Neural crest cell (in vitro differentiated cells): Measurements from ENCODE around the gene MAP4K3. TPM values are rescaled to one million over a fixed set of nuclear protein-coding genes. Genes with fewer than 3 reads are reported as not detected.
A peak's percentile ranks its signal among the peaks of the same experiment; 100 is the strongest.

Experiments
- DNase-seq: peaks from one replicate; pipeline ENCODE4 v3.0.0; 2021; ENCODE audit warnings: low read depth, mixed read lengths, low spot score
- H3K27ac Mint-ChIP-seq: one replicate; pipeline ENCODE4 v1.8.0; 2021; ENCODE audit warnings: mild to moderate bottlenecking, mixed read lengths; ENCODE audit not compliant: unreplicated experiment
- H3K27me3 Mint-ChIP-seq: 2 replicates; pipeline ENCODE4 v1.8.0; 2021; ENCODE audit warnings: low read depth, mild to moderate bottlenecking, mixed read lengths
- H3K36me3 Mint-ChIP-seq: 2 replicates; pipeline ENCODE4 v1.8.0; 2021; ENCODE audit warnings: low read depth, mild to moderate bottlenecking, mixed read lengths
- H3K4me1 Mint-ChIP-seq: 2 replicates; pipeline ENCODE4 v1.8.0; 2021; ENCODE audit warnings: mixed read lengths
- H3K4me3 Mint-ChIP-seq: one replicate; pipeline ENCODE4 v1.8.0; 2021; ENCODE audit warnings: mild to moderate bottlenecking, mixed read lengths
- H3K9me3 Mint-ChIP-seq: 2 replicates; pipeline ENCODE4 v1.8.0; 2021; ENCODE audit warnings: mixed read lengths
- total RNA-seq: library from RNA; stranded (reverse); gene quantifications from 2 replicates; pipeline ENCODE4 v1.2.1, GENCODE V29; 2021
- TF ChIP-seq, protein P1 (sequence below): fragments of 200-600 bp; sonication (generic); conservative IDR thresholded peaks from 2 replicates; pipeline ENCODE4 v1.5.0; 2021; ENCODE audit warnings: antibody characterized with exemption, mild to moderate bottlenecking

Gene MAP4K3
- total RNA-seq, 1 donor from 2014 or later: 37.1 TPM

DNA sequence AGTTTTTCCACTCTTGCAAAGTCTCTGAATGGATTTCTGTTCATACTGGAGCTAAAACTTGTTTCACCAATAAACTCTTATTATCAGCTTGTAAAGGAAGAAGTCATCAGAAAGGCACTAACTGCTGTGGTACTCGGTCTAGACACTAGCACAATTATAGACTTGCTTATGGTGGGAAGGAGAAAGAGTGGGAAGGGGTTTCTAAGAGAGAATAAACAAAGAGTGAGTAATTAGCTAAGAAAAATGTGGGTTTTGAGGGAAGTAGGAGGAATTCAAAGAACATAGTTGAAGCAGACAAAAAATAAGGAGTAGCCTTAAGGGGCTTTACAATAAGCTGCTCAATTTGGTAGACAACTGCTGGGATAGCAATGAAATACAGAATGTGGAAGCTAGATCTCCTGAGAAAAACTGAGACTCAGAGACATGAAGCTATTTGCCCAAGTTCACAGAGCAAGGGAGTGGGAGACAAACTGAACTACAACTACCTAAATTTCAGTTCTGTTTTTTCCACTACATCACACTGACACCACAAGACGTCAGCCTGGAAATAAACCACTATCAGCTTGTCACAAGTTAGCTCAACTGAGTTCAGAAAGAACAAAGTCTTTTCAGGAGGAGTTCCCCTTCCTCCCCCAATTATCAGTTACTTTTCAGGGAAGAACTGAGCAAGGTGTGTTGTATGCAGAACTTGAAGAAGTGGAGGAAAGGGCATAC lies 59.7 kb downstream of the MAP4K3 start:
- H3K27me3 Mint-ChIP-seq: no peaks in the 10 kb centered on the region
- no peak for DNase-seq
- peak overlapping the region; percentile 24 for H3K27ac Mint-ChIP-seq
- H3K36me3 Mint-ChIP-seq: peaks cover 28% of the 10 kb centered on the region
- peaks cover 12% of the 10 kb centered on the region for H3K4me1 Mint-ChIP-seq
- TF ChIP-seq, protein P1, sequence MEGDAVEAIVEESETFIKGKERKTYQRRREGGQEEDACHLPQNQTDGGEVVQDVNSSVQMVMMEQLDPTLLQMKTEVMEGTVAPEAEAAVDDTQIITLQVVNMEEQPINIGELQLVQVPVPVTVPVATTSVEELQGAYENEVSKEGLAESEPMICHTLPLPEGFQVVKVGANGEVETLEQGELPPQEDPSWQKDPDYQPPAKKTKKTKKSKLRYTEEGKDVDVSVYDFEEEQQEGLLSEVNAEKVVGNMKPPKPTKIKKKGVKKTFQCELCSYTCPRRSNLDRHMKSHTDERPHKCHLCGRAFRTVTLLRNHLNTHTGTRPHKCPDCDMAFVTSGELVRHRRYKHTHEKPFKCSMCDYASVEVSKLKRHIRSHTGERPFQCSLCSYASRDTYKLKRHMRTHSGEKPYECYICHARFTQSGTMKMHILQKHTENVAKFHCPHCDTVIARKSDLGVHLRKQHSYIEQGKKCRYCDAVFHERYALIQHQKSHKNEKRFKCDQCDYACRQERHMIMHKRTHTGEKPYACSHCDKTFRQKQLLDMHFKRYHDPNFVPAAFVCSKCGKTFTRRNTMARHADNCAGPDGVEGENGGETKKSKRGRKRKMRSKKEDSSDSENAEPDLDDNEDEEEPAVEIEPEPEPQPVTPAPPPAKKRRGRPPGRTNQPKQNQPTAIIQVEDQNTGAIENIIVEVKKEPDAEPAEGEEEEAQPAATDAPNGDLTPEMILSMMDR: no peak
- no peak overlapping the region for H3K4me3 Mint-ChIP-seq
- peaks cover 16% of the 10 kb centered on the region for H3K9me3 Mint-ChIP-seq

DNA sequence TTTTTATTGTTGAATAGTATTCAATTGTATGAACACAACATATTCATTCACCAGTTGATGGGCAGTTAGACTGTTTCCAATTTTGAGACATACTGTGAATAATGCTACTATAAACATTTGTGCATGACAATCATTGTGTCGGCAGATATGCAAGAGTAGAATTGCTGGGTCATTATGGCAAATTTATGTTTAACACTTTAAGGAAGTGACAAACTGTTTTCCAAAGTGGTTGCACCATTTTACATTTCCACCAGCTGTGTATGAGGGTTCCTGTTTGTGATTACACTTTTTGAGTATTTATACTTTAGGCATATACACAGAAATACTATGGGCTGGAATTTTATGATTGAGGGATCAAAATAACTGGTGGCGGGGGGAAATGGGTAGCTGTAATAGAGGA lies 61.2 kb downstream of the MAP4K3 start:
- peaks cover 31% of the 10 kb centered on the region for H3K36me3 Mint-ChIP-seq
- H3K4me1 Mint-ChIP-seq: peaks cover 12% of the 10 kb centered on the region
- no peak overlapping the region for H3K27ac Mint-ChIP-seq
- peaks cover 16% of the 10 kb centered on the region for H3K9me3 Mint-ChIP-seq
- TF ChIP-seq, protein P1: no peak
- DNase-seq: no peak
- no peaks in the 10 kb centered on the region for H3K27me3 Mint-ChIP-seq
- no peak overlapping the region for H3K4me3 Mint-ChIP-seq

DNA sequence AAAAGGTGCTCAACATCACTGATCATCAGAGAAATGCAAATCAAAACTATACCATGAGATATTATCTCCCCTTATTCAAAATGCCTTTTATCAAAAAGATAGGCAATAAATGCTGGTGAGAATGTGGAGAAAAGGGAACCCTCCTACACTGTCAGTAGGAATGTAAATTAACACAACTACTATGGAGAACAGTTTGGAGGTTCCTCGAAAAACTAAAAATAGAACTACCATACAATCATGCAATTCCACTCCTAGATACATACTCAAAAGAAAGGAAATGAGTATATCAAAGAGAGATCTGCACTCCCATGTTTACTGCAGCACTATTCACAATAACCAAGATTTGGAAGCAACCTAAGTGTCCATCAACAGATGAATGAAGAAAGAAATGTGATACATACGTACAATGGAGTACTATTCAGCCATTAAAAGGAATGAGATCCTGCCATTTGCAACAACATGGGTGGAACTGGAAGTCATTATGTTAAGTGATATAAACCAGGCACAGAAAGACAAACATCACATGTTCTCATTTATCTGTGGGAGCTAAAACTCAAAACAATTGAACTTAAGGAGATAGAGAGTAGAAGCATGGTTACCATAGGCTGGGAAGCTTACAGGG lies 63.8 kb downstream of the MAP4K3 start:
- no peak for DNase-seq
- Mint-ChIP-seq H3K9me3 (peaks cover 16% of the 10 kb centered on the region), H3K4me3 (no peak overlapping the region), H3K27ac (no peak overlapping the region), H3K36me3 (peaks cover 39% of the 10 kb centered on the region), H3K4me1 (peaks cover 15% of the 10 kb centered on the region), H3K27me3 (no peaks in the 10 kb centered on the region)
- TF ChIP-seq, protein P1: no peak

DNA sequence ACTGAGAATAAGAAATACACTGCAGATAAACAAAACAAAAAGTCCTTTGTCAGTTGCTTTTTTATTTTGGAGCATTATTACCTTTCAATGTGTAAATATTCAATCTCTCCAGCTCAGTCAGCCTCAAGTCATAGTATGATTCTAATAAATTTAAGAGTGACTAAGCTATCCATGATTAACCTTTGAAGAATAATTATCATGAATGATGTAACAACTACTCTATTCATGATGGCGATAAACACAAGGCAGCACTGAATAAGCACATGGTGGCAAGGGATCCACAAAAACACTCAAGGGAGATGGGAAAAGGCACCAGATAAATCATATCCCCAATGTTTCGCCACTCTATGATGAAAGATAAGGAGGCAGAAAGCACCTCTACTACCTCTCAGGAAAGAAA lies 67.0 kb downstream of the MAP4K3 start:
- Mint-ChIP-seq H3K4me1 (peaks cover 10% of the 10 kb centered on the region), H3K36me3 (peaks cover 37% of the 10 kb centered on the region), H3K27ac (no peak overlapping the region), H3K9me3 (peaks cover 16% of the 10 kb centered on the region), H3K4me3 (no peak overlapping the region), H3K27me3 (no peaks in the 10 kb centered on the region)
- TF ChIP-seq, protein P1: no peak
- DNase-seq: no peak

DNA sequence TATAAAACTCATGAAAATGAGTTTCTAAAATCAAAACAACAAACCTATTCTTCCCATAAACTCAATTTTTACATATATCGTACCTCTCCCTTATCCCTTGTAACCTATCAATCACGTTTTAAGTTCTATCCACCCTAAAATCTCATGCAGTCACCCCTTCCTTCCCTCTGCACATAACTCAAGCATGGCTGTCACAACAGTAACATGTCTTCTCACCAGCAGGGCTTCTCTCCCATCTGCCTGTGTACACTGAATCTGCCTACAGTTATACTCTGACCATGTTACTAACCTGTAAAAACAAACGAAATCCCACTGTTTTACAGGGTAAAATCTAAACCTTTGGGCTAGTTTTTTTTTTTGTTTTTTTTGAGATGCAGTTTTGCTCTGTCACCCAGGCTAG lies 68.2 kb downstream of the MAP4K3 start:
- H3K27me3 Mint-ChIP-seq: no peaks in the 10 kb centered on the region
- H3K36me3 Mint-ChIP-seq: peaks cover 36% of the 10 kb centered on the region
- no peak overlapping the region for H3K27ac Mint-ChIP-seq
- H3K4me1 Mint-ChIP-seq: peaks cover 13% of the 10 kb centered on the region
- no peak for DNase-seq
- H3K9me3 Mint-ChIP-seq: peaks cover 18% of the 10 kb centered on the region
- TF ChIP-seq, protein P1: no peak
- H3K4me3 Mint-ChIP-seq: no peak overlapping the region
